Activated CD8-positive, alpha-beta memory T cell treated with anti-CD3 and anti-CD28 coated beads, Interleukin-2, amount 50 U/mL, for 1 hour (primary cell): ENCODE measurements around the gene TARDBP.
"Not testable (repeated sequence)": the region's sequence is repeated elsewhere in the genome, so short reads cannot be mapped to it uniquely, and the experiment has no call there.

Experiments
- DNase-seq: peaks from one replicate; pipeline ENCODE4 v3.0.0-alpha.2; 2020; ENCODE audit errors: extremely low read depth

TARDBP gene

DNA sequence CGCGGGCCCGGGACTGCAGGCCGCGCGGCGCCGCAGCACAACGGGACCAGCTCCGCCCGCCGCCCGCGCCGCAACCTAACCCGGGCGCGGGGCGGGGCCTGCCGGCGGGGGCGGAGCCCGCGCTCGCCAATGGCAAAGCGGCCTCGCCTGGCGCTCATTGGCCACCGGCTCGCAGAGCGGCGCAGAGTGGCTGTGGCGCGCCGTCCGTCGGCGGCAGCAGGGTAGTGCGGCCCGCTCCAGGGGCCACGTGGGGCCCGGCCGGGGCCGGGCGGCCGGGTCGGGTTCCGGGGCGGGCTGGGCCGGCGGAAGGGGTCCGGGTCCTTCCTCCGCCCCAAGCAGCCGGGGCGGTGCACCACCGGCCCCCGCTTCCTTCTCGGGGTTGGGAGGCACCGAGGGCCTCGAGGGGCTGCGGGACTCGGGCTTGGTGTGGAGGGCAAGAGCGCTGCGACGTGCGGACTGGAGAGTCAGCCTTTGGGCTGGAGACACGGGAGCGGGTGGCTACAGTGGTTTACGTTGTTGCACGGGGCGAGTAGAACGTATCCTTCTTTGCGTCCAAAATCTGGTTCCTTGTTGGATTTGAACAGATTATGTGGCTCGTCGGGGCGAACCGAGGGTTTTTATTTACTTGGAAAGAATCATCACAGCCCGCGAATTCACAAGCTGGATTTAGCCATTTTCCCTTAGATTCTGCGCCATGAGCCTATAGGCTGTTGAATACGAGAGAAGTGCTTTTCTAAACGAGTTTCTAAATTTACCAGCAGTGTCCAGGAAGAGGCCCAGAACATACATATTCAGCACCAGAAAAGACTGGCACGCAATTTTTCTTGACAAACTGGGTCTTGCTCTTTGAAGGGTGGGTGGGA is 47.7 kb downstream of the TARDBP start, which contains the start of gene SRM:
TSS of gene SRM (minus strand) at position 51 of the 863 bp plus-strand sequence. CDS start 75 bp downstream, outside the sequence.
- DNase-seq: peak; percentile 49

DNA sequence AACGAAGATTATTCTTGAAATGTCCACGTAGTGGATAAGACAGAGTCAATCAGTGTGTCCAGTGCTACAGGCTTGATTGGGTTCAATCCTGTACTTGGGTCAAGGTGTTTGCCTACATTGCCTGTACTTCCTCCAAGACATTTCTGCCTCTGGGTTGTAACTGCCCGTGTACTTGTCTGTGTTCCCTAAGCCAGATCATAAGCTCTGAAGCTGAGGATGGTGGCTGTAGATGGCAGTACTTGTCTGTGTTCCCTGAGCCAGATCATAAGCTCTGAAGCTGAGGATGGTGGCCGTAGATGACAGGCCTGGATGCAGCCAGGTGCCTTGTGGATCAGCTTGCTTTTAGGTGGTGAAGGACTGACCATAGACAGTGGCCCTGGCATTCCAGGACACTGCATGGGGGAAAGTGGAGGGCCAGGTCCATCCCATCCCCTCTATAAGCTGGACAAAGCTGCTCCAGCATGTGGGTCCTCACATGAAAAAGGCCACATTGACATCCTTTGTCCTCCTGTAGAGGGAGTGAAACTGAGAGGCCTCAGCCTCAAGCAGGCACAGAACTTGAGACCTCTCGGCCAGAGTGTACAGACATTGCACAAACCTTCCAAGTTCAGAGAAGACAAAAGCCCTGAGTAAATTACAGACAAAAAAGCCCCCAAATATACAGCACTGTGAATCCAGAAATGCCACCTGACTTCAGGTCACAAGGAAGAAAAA is 49.4 kb downstream of the TARDBP start:
- DNase-seq: no peak

DNA sequence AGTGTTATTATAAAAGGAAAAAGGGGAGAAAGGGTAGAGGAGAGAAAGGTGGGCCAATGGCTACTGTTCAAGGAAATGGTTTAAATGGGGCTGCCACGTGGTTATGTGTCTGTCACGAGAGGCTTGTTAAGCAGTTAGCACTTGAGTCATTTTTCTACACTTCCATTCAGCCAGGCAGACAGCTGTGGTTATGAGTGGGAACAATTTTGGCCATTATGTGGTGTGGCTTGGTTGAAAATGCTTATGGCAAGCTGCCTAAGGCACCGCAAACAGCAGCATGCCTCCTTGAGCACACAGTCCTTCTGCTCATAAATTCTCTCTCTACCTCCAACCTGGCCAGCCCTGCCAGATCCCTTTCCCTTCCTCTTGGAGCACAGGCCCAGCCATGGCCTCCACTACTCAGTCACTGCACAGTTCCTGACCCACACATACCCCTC is 50.5 kb downstream of the TARDBP start:
- DNase-seq: no peak

DNA sequence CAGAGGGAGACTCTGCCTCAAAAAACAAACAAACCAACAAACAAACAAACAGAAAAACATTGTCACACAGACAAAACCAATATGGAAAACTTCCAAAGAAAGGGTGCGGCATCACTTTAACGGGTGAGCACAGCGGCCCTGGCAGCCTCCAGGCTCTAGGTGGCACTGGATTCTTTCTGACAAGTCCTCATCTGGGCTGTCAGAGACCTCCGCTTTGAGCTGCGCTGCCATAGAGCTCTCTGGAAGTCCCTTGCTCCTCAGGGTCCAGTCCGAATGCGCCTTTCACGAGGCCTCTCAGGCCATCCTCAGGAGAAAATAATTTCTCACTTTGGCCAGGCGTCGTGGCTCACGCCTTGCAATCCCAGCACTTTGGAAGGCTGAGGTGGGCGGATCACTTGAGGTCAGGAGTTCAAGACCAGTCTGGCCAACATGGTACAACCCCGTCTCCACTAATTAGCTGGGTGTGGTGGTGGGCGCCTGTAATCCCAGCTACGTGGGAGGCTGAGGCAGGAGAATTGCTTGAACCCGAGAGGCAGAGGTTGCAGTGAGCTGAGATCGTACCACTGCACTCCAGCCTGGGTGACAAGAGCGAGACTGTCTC is 51.6 kb downstream of the TARDBP start:
- DNase-seq: not testable (repeated sequence)

DNA sequence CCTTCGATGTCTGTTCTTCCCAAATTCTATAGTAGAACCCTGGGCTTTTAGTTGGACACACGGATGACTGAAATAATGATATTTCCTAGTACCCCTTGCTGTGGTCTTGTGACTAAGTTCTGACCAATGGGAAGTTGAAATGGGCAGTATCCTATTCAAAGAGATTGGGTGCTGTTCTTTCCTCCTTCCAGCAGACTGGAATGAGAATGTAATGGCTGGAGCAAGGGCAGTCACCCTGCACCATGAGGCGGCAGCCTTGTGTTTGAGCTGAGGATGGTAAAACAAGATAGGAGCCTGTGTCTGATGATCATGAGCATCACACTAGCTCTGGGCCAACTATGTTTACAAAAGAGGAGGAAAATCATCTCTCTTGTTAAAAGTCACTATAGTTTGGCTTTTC is 52.5 kb downstream of the TARDBP start:
- DNase-seq: no peak

DNA sequence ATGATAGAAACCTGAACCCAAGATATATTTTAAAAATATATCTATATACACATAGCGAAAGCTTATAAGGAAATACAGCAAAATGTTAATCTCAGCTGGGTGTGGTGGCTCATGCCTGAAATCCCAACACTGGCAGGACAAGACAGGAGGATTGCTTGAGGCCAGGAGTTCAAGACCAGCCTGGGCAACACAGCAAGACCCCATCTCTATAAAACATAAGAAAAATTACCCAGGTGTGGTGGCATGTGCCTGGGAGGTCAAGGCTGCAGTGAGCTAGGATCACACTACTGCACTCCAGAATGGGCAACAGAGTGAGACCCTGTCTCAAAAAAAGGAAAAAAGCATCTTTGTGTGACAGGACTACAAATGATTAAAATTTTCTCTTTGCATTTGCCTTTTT is 53.3 kb downstream of the TARDBP start:
- no peak for DNase-seq

DNA sequence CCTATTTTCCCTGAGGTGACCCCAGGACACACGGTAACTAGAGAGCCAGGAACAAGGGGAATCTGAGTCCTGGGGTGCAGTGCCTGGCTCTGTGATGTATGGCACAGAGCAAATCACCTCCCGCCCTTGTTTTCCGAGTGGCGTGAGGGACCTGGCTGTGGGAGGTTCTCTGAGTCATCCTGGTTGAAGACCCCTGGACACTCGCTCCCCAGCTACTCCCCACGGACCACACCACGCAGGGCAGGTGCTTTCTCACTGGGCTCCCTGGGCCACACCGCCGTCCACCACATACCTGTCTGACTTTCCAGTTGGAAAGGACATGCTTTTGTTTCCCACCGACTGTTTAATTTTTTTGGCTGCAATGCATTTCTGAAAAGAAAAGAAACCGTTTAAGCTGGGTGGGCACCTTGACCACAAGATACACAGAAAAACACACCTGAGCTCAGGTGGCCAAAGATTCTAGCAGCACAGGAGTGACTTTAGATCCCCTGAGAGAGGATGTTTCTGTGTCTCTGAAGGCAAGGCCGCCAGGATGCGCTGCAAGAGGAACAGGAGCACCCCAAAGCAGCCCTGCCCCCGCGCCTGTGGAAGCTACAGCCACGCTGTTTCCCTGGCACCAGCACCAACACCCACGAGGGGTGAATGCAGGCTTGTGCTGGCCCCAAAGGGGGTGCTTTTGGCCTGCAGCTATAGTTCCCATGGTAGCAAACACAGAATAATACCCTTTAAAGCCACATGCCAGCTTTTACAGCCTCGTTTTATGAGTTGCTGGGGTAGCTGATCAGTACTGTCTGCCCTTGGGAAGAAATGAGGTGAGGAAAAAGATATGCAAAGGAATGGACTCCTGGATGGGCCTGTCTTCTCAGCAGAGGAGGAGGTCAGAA is 55.5 kb downstream of the TARDBP start:
- no peak for DNase-seq

DNA sequence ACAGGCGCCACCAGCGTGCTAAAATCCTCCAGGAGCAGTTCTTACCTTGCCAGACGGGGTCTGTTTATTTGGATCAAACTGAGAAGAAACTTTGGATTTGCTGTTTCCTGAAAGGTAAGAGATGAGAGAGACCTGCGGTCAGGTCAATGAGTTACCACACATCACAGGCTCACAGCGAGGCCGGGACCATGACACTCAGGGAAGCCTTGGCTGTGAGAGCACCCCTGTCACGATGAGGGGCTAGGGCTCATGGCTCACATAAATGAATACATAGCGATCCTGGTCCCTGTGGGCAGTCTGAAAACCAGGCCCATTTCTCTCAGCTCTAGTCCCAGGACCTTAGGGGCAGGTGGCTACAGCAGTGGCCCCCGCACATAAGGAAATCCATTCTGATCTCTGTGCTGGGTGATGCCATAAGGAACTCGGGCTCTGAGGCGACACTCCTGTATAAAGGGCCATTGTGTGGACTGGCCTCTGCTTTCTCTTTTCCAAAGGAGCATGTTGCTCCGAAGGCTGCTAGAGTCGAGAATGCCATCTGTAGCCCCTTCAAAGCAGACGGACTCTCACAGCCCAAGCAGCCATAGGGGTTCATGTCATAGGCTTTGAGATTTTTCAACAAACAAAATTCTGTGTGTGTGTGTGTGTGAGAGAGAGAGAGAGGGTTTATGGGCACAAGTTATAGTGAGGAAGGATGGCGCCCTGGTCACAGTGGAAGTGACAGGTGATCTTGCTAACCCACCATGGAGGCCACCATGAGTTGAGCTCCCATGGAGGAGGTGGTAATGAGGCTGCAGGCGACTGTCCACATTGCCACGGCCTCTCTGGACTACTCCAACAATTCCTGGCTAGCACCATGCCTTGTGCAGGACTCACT is 56.4 kb downstream of the TARDBP start:
- DNase-seq: no peak

DNA sequence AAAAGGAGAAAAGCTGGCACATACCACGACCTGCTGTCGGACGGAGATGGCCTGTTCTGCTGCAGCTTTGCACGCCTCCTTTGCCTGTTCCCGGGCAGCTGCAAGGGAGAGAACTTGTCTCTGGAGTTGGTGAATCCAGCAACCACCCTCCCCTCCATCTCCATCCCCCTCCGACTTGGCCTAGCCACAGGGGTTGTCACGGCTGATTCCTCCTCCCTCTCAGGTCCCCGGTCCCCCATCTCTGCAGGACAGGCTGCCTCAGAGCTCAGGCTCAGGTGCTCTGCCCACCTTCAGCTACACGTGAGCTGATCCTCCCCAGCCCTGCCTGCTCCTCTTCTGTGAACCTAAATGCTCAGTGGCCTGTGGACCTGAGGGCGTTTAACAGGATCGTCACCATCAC is 58.4 kb downstream of the TARDBP start:
- no peak for DNase-seq

DNA sequence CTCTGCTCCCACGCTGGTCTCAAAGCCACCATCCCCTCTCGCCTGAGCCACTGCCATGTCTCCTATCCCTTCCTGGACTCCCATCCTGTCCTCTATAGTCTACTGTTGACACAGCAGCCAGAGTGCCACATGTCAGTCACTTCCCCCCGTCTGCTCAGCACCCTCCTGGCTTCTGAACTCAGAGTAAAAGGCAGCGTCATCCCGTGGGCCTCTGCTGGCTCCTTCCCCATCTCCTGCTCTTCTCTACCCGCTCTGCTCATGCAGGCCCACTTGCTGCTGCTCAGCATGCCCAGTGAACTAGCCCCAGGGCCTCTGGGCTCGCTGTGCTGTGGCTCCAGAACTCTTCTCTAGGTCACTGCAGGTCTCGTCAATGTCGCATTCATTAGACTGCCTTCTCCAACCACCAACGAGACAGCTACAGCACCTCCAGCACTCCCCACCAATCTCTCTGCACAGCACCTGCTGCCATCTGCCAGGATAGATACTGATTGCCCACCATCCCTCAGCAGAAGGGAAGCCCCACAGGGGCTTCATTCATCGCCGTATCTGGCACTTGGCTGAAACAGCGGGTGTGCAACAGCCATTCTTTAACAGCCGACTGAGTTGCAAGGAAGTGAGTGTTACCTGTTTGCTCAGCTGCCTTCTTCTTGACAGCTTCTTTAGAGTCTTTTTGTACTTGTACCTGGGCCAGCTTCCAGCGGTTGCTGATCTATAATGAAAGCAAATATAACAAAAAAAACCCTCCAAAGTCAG is 59.2 kb downstream of the TARDBP start:
- no peak for DNase-seq

DNA sequence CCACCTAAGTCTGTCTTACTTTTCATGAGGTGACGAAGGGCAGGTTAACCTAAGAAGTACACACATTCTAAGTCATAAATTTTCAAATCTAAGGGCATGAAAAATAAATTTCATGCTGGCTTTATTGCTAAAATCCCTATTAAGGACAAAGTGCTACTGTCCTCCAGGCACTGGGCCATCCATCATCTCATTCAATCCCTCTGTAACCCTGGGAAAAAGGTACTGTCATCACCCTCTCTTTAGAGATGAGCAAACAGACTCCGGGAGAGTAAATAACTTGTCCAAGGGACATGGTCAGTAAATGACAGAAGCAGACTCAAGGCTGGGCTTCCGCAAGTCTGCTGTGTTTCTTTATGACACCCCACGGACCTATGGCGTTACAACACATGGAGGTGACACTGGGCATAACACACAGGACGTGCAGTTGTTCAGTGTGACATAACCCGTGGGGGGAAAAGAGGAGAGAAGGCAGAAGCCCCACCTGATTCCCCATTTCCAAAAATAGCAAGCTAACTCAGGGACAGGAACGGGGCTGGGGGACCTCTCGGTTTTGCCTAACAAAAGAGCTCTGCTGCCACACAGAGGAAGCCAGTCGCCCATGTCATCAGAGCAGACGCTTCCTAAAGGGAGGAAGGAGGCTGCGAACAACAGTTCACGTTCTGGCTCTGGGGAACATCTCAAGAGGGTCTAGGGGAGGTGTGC is 59.9 kb downstream of the TARDBP start:
- DNase-seq: no peak

DNA sequence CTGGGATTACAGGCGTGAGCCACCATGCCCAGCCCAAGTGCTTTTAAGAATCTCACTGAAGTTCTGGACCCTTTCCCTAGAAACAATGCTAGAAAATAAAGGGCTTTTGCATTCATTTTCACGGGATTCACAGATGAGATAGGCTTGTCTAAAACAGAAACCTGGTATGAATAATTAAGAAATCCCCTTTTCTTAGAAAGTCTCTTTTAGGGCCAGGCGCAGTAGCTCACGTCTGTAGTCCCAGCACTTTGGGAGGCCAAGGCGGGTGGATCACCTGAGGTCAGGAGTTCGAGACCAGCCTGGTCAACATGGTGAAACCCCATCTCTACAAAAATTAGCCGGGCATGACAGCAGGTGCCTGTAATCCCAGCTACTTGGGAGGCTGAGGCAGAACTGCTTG is 60.9 kb downstream of the TARDBP start:
- not testable (repeated sequence) for DNase-seq
